GM12878 (cell line): Measurements from ENCODE around the gene TUBB3. TPM values are rescaled to one million over a fixed set of nuclear protein-coding genes. Genes with fewer than 3 reads are reported as not detected.

Experiments
- ATAC-seq: fragments of 200-7000 bp; cut with Tn5 transposase; 3 replicates; pipeline ENCODE4 v1.9.1; 2020; ENCODE audit warnings: mild to moderate bottlenecking, moderate library complexity
- BruUV-seq: library from RNA; stranded (reverse); fragments of 400-500 nt; replicated peaks from 2 replicates; lab custom pipeline; 2021; lab: Mats Ljungman, UMichigan
- CTCF ChIA-PET: fragments of 300-600 bp; sonication (Branson Sonifier 250); formaldehyde crosslinking; extraction: SDS; loops from one replicate; lab custom pipeline; 2021; ENCODE audit warnings: inconsistent platforms; lab: Yijun Ruan, JAX
- POLR2A ChIA-PET: fragments of 350-600 bp; formaldehyde crosslinking; extraction: SDS; loops from one replicate; lab custom pipeline; 2021; ENCODE audit warnings: inconsistent platforms; lab: Charles Lee
- RAD21 ChIA-PET: fragments of 300-600 bp; sonication (Branson Sonifier 250); formaldehyde crosslinking; loops from one replicate; lab custom pipeline; 2023; ENCODE audit warnings: antibody characterized with exemption; ENCODE audit not compliant: unreplicated experiment; lab: Charles Lee
- SMC1A ChIA-PET: fragments of 300-600 bp; sonication (Branson Sonifier 250); formaldehyde crosslinking; loops from one replicate; lab custom pipeline; 2023; ENCODE audit not compliant: unreplicated experiment, uncharacterized antibody; lab: Charles Lee
- DNase-seq: peaks from one replicate; pipeline ENCODE4 v3.0.0-alpha.2; 2011; ENCODE audit warnings: low read depth, low spot score
- FAIRE-seq: peaks from 3 replicates; lab custom pipeline; 2011; peaks lifted over from hg19 to GRCh38; lab: Jason Lieb, UNC
- H2AFZ ChIP-seq: 2 replicates; pipeline ENCODE4 v1.6.0; 2011; ENCODE audit warnings: low read depth, low read length, control low read depth; ENCODE audit not compliant: control insufficient read depth
- H3K27ac ChIP-seq: 2 replicates; pipeline ENCODE4 v1.5.1; 2011; ENCODE audit warnings: control low read depth; ENCODE audit not compliant: control insufficient read depth, insufficient read depth
- H3K27me3 ChIP-seq, 2 experiments: replicated peaks in 1 of 2; 2 replicates each; pipeline versions ENCODE4 v1.6.0 to v1.6.1; 2011; ENCODE audit warnings: low read length in 1 of 2; ENCODE audit not compliant: control insufficient read depth in 2 of 2, insufficient read depth in 2 of 2
- H3K36me3 ChIP-seq, 2 experiments: 2 replicates each; pipeline ENCODE4 v1.5.1; 2011; ENCODE audit warnings: low read length in 1 of 2; ENCODE audit not compliant: control insufficient read depth in 2 of 2, insufficient read depth in 2 of 2
- H3K4me1 ChIP-seq: 2 replicates; pipeline ENCODE4 v1.6.1; 2011; ENCODE audit warnings: mild to moderate bottlenecking, low read length, moderate library complexity, mixed read lengths; ENCODE audit not compliant: control insufficient read depth, insufficient read depth
- H3K4me2 ChIP-seq: 2 replicates; pipeline ENCODE4 v1.6.0; 2011; ENCODE audit warnings: control low read depth; ENCODE audit not compliant: control insufficient read depth, insufficient read depth
- H3K4me3 ChIP-seq: fragments of 200-600 bp; sonication (generic); 2 replicates; pipeline ENCODE4 v1.5.1; 2016
- H3K79me2 ChIP-seq: 2 replicates; pipeline ENCODE4 v1.6.0; 2011; ENCODE audit warnings: low read length; ENCODE audit not compliant: control insufficient read depth, insufficient read depth
- H3K9ac ChIP-seq: 2 replicates; pipeline ENCODE4 v1.8.0; 2011; ENCODE audit warnings: low read length, control low read depth, mixed read lengths; ENCODE audit not compliant: control insufficient read depth, insufficient read depth
- H3K9me3 ChIP-seq: replicated peaks from 3 replicates; pipeline ENCODE4 v1.5.1; 2011; ENCODE audit warnings: mild to moderate bottlenecking, low read length; ENCODE audit not compliant: control insufficient read depth, insufficient read depth
- H4K20me1 ChIP-seq: 2 replicates; pipeline ENCODE4 v1.6.0; 2011; ENCODE audit not compliant: control insufficient read depth, insufficient read depth
- BHLHE40 ChIP-seq, 2 experiments: fragments of 450-650 bp in 1 of 2; IDR thresholded peaks; 2 replicates each; pipeline ENCODE4 v1.6.1; 2011 to 2017; ENCODE audit warnings: low read depth in 2 of 2, borderline replicate concordance in 1 of 2, improper control_type of control experiment in 1 of 2, low read length in 1 of 2, mild to moderate bottlenecking in 1 of 2
- BMI1 ChIP-seq: fragments of 450-650 bp; IDR thresholded peaks from 2 replicates; pipeline ENCODE4 v1.6.1; 2016; ENCODE audit warnings: mild to moderate bottlenecking, moderate library complexity, borderline replicate concordance
- CHD1 ChIP-seq: IDR thresholded peaks from 2 replicates; pipeline ENCODE4 v1.6.1; 2012; ENCODE audit warnings: low read depth, low read length, improper control_type of control experiment
- CREB1 ChIP-seq: IDR thresholded peaks from 2 replicates; pipeline ENCODE4 v1.6.1; 2012; ENCODE audit warnings: low read depth, mild to moderate bottlenecking, inconsistent platforms
- E2F4 ChIP-seq: IDR thresholded peaks from 2 replicates; pipeline ENCODE4 v1.6.1; 2012; ENCODE audit warnings: low read depth, low read length, improper control_type of control experiment
- E2F8 ChIP-seq: fragments of 450-650 bp; IDR thresholded peaks from 2 replicates; pipeline ENCODE4 v1.6.1; 2018; ENCODE audit warnings: mild to moderate bottlenecking, low read depth, moderate library complexity; ENCODE audit not compliant: partially characterized antibody
- EP300 ChIP-seq, 2 experiments: fragments of 150-350 bp in 1 of 2; IDR thresholded peaks; 2 replicates each; pipeline ENCODE4 v1.6.1; 2011 to 2012; ENCODE audit warnings: low read depth in 2 of 2, low read length in 2 of 2, borderline replicate concordance in 1 of 2, improper control_type of control experiment in 1 of 2, inconsistent platforms in 1 of 2; ENCODE audit not compliant: control insufficient read depth in 1 of 2
- HDAC2 ChIP-seq: fragments of 200-600 bp; sonication (generic); IDR thresholded peaks from 2 replicates; pipeline ENCODE4 v1.6.1; 2017
- JUNB ChIP-seq: IDR thresholded peaks from 2 replicates; pipeline ENCODE4 v1.6.1; 2016; ENCODE audit warnings: antibody characterized with exemption, mild to moderate bottlenecking
- JUND ChIP-seq: IDR thresholded peaks from 2 replicates; pipeline ENCODE4 v1.6.1; 2012; ENCODE audit warnings: low read depth, mild to moderate bottlenecking, low read length, improper control_type of control experiment, moderate library complexity
- MYB ChIP-seq: fragments of 150-350 bp; IDR thresholded peaks from 2 replicates; pipeline ENCODE4 v1.6.1; 2014; ENCODE audit warnings: mild to moderate bottlenecking, low read depth, low read length, borderline replicate concordance
- POU2F2 ChIP-seq: IDR thresholded peaks from 3 replicates; pipeline ENCODE4 v1.6.1; 2011; ENCODE audit warnings: low read depth, mild to moderate bottlenecking, low read length, borderline replicate concordance
- RFX5 ChIP-seq: IDR thresholded peaks from 2 replicates; pipeline ENCODE4 v1.6.1; 2011; ENCODE audit warnings: low read depth, low read length, improper control_type of control experiment
- SKIL ChIP-seq: fragments of 450-650 bp; IDR thresholded peaks from 2 replicates; pipeline ENCODE4 v1.6.1; 2017; ENCODE audit warnings: mild to moderate bottlenecking, low read depth, inconsistent platforms; ENCODE audit not compliant: poor library complexity, severe bottlenecking
- SMARCA5 ChIP-seq: fragments of 450-650 bp; IDR thresholded peaks from 2 replicates; pipeline ENCODE4 v1.6.1; 2017; ENCODE audit warnings: mild to moderate bottlenecking
- TBL1XR1 ChIP-seq: IDR thresholded peaks from 2 replicates; pipeline ENCODE4 v1.6.1; 2012; ENCODE audit warnings: low read depth, low read length, improper control_type of control experiment
- ZSCAN29 ChIP-seq: fragments of 450-650 bp; IDR thresholded peaks from 2 replicates; pipeline ENCODE4 v1.6.1; 2017; ENCODE audit warnings: mild to moderate bottlenecking, moderate library complexity
- WGBS: methylation state at CpG from one replicate; pipeline ENCODE4 v1.1.6; 2016; ENCODE audit warnings: low lambda C conversion rate; ENCODE audit not compliant: insufficient replicate concordance, insufficient coverage; ENCODE audit errors: missing lambda C conversion rate; 5-methylcytosine and 5-hydroxymethylcytosine counted together
- in situ Hi-C: fragments of 300-500 bp; cut with MboI; formaldehyde crosslinking; loops from 9 replicates; pipeline ENCODE4 v1.14.3; 2018; ENCODE audit warnings: mixed read lengths
- intact Hi-C: fragments of 100-400 bp; cut with micrococcal nuclease; formaldehyde crosslinking; loops from one replicate; pipeline ENCODE4 v1.14.2; 2022; ENCODE audit not compliant: unreplicated experiment
- polyA plus RNA-seq, 11 experiments: library from polyadenylated mRNA; depleted of rRNA in 4 of 11; unstranded in 6 of 11; stranded (reverse) in 5 of 11; fragments of >200 nt; fragmentation: Nextera tagmentation in 4 of 11; fragmentation: Illumina TruSeq in 1 of 11; extraction: Ambion mirVana in 4 of 11; extraction: Trizol in 1 of 11; gene quantifications; 1 replicate in 1 of 11; 2 replicates in 10 of 11; pipeline versions ENCODE4 v1.2.1 to v1.2.3, GENCODE V29; 2011 to 2016; ENCODE audit warnings: inconsistent platforms in 2 of 11, missing spikeins in 2 of 11, low read depth in 1 of 11
- total RNA-seq, 4 experiments: library from RNA; depleted of rRNA in 3 of 4; stranded (reverse); fragments of >200 nt in 3 of 4; fragmentation: Illumina TruSeq in 1 of 4; extraction: Trizol in 1 of 4; gene quantifications; 2 replicates each; pipeline versions ENCODE4 v1.2.1 to v1.2.3, GENCODE V29; 2013 to 2021

Gene TUBB3
- total and polyA plus RNA-seq, 10 of the 15 experiments (the other 5 are each of a cell fraction or from before 2014, with no cell fraction given) = 0.09 to 2.5 (median 0.58) TPM; not detected in 1

- BruUV-seq = no TSS peak
- TF ChIP-seq TBL1XR1 = no peak
- no peak for TF ChIP-seq MYB
- TF ChIP-seq POU2F2 = no peak
- TF ChIP-seq CREB1 = no peak
- no peak for TF ChIP-seq ZSCAN29
- no peak for TF ChIP-seq RFX5
- no peak for TF ChIP-seq BMI1
- no peak for TF ChIP-seq SMARCA5
- no peak for TF ChIP-seq JUNB
- TF ChIP-seq BHLHE40 (IDR thresholded peaks at IDR 0.05; ENCODE audit: borderline replicate concordance in 1 of 2, low read depth in 2 of 2, low read length in 1 of 2) = no peak
- TF ChIP-seq E2F8 = no peak
- TF ChIP-seq EP300 (IDR thresholded peaks at IDR 0.05; ENCODE audit: borderline replicate concordance in 1 of 2, control insufficient read depth in 1 of 2, low read depth in 2 of 2, low read length in 2 of 2) = no peak
- TF ChIP-seq SKIL = no peak
- TF ChIP-seq E2F4 = no peak
- no peak for TF ChIP-seq HDAC2
- TF ChIP-seq JUND = no peak
- no peak for TF ChIP-seq CHD1
Observed at GRCh38 chr16:89897204-89897603, 25.9 kb upstream of the TUBB3 start.

More at GRCh38 chr16:89897204-89897603, 25.9 kb upstream of the TUBB3 start:
- ChIA-PET RAD21 (no interaction called here), SMC1A (no interaction called here), CTCF (interaction anchor here (0.6 kb wide), 1 partner anchor 12 kb away, joined by 3 read pairs; no protein-coding TSS in a partner anchor), POLR2A (no interaction called here)
- no peak overlapping the region for H3K4me3 ChIP-seq
- DNase-seq = no peak
- no peak overlapping the region for H2AFZ ChIP-seq
- ATAC-seq = no peak
- FAIRE-seq = no peak
- no peaks in the 10 kb centered on the region for H3K79me2 ChIP-seq
- no peaks in the 10 kb centered on the region for H3K27me3 ChIP-seq
- H3K4me2 ChIP-seq = no peak overlapping the region
- 94% methylated on average over 11 of the region's 11 CpGs for WGBS
- intact Hi-C loops = no loop called here
- no peak overlapping the region for H3K27ac ChIP-seq
- no peak overlapping the region for H3K9ac ChIP-seq
- in situ Hi-C loops = no loop called here
- no peaks in the 10 kb centered on the region for H3K9me3 ChIP-seq
- H4K20me1 ChIP-seq = no peaks in the 10 kb centered on the region
- peaks cover 29 to 47% of the 10 kb centered on the region in 2 experiments; a peak in 3 of 4 replicates for H3K36me3 ChIP-seq
- no peaks in the 10 kb centered on the region for H3K4me1 ChIP-seq
